C4-2B (cell line): ENCODE measurements around the gene KCNAB2.

ENCODE experiments used
- H3K27ac ChIP-seq: fragments of 450-650 bp; 2 replicates; pipeline ENCODE4 v1.5.1; 2017
- CTCF ChIP-seq: fragments of 450-650 bp; conservative IDR thresholded peaks from 2 replicates; pipeline ENCODE4 v1.5.1; 2017; ENCODE audit warnings: mild to moderate bottlenecking
- ZFX ChIP-seq: fragments of 450-650 bp; IDR thresholded peaks from 2 replicates; pipeline ENCODE4 v1.6.1; 2017

The KCNAB2 gene

GRCh38 chr1:6150006-6150938 is 104.6 kb downstream of the KCNAB2 start:
- no peak overlapping the region for H3K27ac ChIP-seq
- no peak for TF ChIP-seq CTCF
- no peak for TF ChIP-seq ZFX
